ENCODE results near the gene COL18A1.

The COL18A1 gene

DNA sequence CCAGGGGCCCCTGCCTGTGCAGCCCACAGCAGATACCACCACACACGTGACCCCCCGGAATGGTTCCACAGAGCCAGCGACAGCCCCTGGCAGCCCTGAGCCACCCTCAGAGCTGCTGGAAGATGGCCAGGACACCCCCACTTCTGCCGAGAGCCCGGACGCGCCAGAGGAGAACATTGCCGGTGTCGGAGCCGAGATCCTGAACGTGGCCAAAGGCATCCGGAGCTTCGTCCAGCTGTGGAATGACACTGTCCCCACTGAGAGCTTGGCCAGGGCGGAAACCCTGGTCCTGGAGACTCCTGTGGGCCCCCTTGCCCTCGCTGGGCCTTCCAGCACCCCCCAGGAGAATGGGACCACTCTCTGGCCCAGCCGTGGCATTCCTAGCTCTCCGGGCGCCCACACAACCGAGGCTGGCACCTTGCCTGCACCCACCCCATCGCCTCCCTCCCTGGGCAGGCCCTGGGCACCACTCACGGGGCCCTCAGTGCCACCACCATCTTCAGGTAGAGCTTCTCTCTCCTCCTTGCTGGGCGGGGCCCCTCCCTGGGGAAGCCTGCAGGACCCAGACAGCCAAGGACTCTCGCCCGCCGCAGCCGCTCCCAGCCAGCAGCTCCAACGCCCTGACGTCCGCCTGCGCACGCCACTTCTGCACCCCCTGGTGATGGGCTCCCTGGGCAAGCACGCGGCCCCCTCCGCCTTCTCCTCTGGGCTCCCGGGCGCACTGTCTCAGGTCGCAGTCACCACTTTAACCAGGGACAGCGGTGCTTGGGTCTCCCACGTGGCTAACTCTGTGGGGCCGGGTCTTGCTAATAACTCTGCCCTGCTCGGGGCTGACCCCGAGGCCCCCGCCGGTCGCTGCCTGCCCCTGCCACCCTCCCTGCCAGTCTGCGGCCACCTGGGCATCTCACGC lies 51.0 kb downstream of the COL18A1 start:
- DNase-seq (ENCODE audit: low read depth in 2 of 2): no peak

DNA sequence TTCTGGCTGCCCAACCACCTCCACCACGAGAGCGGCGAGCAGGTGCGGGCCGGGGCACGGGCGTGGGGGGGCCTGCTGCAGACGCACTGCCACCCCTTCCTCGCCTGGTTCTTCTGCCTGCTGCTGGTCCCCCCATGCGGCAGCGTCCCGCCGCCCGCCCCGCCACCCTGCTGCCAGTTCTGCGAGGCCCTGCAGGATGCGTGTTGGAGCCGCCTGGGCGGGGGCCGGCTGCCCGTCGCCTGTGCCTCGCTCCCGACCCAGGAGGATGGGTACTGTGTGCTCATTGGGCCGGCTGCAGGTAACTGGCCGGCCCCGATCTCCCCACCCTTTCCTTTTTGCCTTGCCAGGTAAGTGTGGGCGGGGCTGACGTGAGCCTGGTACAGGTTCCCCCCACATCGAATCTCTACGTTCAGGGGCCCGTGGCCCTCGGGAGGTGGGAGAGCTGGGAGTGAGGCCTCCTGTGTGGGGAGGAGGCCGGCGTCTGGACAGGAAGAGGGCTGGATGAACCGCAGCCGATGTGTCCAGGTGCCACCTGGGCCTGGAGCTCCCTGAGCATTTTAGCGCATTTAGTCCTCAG lies 51.7 kb downstream of the COL18A1 start:
- no peak for DNase-seq (ENCODE audit: low read depth in 2 of 2)

DNA sequence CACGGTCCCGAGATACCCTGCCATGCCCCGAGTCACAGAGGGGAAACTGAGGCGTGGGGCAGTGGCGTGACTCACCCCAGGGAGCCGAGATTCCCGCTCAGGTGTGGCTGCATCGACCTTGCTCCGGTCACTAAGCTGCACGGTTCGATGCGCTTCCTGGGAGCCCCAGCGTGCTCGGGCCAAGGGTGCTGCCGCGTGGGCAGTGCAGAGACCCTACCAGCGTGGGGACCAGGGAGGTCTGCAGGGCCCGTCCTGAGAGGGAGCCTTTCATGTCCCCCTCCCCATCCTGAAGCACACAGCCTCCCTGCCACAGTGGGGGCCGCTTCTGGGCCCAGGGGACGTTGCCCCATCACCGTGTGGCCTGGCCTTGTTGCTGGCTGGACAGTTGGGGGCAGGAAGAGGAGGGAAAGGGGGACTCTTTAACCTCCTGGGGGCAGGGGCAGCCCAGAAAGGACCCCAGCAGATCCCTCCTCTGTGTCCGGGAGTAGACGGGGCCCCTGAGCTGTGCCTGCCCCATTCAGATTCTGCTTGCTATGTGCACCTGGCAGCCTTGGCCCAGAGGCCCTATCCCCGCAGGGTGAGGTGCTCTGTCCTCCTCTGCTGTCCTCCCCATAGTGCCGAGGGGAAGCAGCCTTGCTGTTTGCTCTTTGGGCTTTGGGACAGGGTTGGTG lies 52.3 kb downstream of the COL18A1 start:
- DNase-seq (ENCODE audit: low read depth in 2 of 2): no peak

DNA sequence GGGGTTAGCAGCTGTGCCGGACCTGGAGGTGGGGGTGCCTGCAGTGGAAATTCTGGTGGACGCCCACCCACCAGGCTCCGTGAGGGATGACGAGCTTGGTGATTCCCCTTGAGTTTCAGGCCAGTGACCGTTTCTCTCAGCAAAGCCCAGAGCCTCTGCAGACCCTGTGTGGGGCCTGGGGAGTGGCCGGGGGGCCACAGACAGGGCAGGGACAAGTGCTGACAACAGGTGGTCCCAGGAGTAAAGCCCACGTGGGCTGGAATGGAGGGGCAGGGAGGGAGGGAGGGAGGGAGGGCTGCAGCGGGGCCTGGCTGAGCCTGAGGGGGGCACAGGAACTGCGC lies 52.8 kb downstream of the COL18A1 start:
- DNase-seq (ENCODE audit: low read depth in 2 of 2): no peak

DNA sequence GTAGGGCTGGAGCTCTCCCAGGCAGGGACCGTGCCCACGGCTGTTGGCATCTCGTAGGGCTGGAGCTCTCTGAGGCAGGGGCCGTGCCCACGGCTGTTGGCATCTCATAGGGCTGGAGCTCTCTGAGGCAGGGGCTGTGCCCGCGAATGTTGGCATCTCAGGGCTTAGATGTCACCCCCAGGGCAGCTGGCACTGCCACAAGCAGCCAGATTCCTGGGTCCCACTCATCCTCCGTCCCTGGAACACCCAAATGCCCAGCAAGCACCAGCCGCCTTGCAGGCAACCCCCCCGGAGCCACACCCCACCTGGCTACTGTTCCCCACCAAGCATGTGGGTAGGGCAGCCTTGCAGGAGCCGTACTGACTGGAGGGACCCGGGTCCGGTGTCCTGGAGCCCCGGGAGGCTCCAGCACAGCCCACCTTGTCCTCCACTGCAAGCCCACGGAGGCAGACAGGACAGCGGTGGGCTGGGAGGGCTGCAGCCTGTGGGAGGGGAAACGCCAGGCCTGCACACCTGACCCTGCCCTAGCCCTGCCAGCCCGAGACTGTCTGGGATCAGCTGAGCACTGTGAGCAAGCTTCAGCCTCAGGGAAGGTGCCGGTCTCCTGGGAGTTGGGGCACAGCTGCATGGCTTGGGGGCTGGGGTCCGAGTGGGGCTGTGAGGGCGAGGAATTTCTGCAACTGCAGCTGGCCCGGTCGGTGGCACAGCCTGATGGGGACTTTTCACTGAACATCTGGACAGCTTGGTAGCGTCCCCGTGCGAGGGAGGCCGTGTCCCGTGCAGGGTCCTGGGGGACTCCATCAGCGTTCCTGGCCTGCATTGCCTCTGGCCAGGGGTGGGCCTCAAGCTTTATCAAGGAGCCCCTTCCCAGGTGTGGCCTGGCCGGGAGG lies 53.6 kb downstream of the COL18A1 start:
- DNase-seq (ENCODE audit: low read depth in 2 of 2): no peak

DNA sequence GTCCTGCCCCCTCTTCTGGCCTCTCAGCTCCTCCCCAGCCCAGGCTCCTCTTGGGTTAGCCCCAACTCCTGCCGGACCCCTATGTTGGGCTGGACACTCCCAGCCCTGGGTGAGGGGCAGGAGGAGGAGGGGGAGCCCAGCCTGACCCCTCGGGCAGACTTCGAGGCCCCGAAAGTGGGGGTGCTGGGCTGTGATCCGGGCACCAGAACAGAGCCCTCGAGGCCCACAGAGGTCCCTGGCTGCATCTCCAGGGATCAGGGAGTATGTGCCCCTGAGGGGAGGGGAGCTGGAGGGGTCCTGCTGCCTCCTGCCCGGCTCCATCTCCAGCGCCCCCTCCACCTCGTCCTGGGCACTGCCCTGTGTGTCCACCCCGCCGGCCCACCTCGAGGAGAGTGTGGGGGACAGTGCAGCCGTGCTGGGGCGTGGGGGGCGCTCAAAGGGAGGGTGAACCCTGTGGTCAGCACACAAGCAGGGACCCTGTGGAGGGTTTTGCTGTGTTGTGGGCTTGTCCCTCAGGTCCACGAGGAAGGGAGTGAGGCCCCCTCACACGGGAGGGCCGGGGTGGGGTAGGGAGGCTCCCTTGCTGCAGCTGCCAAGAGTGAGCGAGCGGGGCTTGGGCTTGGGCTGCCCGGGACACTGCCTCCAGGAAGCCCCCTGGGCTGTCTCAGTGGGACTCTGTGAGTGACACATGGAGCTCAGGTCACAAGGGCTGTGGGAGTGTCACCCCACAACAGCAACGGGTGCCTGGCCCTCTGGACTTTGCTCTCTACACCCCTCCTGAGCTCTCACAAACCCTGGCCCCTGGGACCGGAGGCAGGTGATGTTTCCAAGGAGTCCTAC lies 54.4 kb downstream of the COL18A1 start:
- DNase-seq (ENCODE audit: low read depth in 2 of 2): no peak

- DNase-seq (ENCODE audit: low read depth in 2 of 2): no peak
These were observed 55.1 kb downstream of the COL18A1 start for GRCh38 chr21:45460011-45460565.

DNA sequence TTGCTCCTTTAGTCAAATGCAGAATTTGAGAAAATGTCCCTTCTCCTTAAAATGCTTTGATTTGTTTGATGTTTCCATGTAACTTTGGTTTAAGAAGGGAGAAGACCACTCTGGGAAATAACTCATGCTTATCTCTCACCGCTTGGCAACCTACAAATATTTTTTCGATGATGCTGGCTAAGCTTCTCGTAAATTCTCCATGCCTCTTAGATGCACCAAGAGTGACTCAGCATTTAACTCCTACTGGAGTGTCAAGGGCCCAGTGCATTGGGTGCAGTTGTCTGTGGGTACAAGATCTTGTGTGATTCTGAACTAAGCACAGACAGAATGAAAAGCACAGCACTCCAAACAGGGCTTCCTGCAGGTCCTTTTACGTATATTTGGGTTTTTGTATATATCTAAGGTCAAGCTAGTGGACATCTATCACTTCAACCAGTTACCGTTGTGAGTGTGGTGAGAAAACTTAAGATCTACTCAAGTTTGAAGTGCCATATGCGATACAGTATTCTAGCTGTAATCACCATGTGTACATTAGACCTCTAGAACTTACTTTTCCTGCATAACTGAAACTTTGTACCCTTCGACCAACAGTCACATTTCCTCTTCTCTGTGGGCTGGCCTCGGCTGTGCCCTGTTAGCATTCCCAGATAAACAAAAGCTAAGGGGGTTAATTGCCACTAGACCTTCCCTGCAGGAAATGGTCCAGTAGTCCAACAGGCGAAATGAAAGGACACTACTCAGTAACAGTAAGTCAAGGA lies 55.8 kb downstream of the COL18A1 start:
- DNase-seq (ENCODE audit: low read depth in 2 of 2): no peak

DNA sequence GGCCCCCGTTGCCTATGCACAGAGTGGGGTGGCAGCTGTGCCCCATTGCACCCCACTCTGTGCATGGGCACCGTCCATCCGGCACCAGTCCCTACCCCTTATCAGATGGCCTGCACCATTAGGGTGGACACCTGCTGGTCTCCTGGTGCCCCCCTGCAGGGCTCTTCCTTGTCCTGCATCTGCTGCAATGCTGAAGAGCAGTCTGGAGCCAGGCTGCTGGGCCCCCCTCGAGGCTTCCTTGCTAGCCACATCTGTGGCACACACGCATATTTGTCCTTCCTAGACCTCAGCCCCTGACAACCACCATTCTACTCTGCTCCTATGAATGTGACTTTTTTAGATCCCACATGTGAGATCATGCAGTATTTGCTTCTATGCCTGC lies 56.4 kb downstream of the COL18A1 start:
- DNase-seq (ENCODE audit: low read depth in 2 of 2): no peak

DNA sequence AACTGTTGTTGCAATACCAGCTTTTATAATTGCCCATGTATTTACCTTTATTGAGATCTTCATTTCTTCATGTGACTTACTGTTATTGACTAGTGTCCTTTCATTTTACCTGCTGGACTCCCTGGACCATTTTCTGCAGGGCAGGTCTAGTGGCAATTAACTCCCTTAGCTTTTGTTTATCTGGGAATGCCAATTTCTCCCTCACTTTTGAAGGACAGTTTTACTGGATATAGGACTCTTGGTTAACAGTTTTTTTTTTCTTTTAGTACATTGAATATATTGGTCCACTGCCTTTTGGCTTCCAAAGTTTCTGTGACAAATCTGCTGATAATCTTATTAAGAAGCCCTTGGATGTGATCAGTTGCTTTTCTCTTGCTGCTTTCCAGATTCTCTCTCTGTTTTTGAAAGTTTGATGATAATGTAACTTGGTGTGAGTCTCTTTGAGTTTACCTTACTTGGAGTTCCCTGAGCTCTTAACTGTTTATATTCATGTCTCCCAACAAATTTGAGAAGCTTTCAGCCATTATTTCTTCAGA lies 56.9 kb downstream of the COL18A1 start:
- DNase-seq (ENCODE audit: low read depth in 2 of 2): no peak

- no peak for DNase-seq (ENCODE audit: low read depth in 2 of 2)
These were observed 58.9 kb downstream of the COL18A1 start for GRCh38 chr21:45463871-45464270.

DNA sequence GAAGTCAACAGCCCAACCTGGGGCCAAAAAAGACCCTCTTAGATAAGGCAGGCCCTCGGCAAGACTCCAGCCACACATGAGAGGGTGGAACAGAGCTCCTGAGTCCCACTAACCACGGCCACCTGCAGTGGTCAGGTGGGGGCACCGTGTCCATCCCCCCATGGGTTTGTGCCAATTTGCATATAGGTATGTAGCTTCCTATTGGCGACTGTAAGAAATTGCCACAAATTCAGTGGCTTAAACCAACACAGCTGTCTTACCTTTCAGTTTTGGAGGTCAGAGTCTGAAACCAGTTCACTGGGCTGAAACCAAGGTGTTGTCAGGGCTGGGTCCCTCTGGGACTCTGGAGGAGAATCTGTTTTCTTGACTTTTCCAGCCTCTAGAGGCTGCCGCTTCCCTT lies 59.3 kb downstream of the COL18A1 start:
- no peak for DNase-seq (ENCODE audit: low read depth in 2 of 2)

DNA sequence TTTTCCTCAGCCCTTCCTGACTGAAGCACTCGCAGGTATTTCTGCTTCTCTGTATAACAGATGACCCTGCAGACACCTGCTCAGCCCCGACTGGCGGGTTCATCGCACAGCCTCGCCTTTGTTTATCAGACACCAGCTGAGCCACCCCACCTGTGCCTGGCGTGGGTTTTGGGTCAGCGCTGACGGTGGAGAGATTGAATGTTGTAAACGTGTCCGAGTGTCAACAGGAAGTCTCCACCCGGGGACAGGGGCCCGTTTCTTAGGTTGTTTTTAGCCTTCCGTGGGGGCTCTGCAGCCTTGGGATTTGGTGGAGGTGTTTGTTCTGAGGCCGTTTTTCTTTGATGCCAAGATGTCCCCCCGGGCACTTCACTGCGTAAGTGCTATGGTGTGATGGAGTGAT lies 60.1 kb downstream of the COL18A1 start:
- DNase-seq (ENCODE audit: low read depth in 2 of 2): no peak

DNA sequence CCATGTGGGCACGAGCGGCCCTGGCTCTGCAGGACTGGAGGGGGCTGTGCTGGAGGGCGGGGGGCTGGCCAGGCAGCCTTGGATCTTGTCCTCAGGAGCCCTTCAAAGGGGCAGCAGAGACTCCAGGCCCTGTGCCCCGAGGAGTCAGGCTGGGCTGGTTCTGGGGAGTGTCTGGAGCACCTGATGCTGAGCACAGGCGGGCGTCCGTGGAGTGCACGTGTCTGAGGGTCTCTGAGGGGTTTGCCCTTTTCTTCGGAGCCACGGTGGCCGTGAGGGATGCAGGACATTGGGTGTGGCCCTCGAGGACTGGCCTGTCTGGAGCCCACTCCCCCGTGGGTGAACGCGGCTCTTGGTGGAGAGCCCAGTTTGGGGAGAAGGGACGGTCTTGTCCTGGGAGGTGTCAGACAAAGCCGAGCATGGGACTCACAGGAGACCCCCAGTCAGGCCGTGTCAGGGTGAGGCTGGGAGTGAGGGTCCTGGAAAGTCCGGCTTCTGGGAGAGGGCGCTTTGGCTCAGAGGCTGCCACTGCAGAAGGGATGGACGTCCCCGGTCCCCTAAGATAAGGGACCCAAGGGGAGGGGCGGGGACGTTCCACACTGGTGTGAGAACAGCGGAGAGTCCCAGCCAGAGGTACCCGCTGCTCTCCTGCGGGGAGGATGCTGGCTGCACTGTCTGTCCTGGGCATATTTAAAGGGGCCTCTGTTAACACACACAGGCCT lies 60.8 kb downstream of the COL18A1 start:
- no peak for DNase-seq (ENCODE audit: low read depth in 2 of 2)

- no peak for DNase-seq (ENCODE audit: low read depth in 2 of 2)
These were observed 61.6 kb downstream of the COL18A1 start for GRCh38 chr21:45466330-45467220.

- no peak for DNase-seq (ENCODE audit: low read depth in 2 of 2)
These were observed 62.3 kb downstream of the COL18A1 start for GRCh38 chr21:45467221-45467779.

GRCh38 chr21:45468051-45468970 lies 63.3 kb downstream of the COL18A1 start:
- DNase-seq (ENCODE audit: low read depth in 2 of 2): no peak
